ENCODE measurements around the gene DDHD1.

DNA sequence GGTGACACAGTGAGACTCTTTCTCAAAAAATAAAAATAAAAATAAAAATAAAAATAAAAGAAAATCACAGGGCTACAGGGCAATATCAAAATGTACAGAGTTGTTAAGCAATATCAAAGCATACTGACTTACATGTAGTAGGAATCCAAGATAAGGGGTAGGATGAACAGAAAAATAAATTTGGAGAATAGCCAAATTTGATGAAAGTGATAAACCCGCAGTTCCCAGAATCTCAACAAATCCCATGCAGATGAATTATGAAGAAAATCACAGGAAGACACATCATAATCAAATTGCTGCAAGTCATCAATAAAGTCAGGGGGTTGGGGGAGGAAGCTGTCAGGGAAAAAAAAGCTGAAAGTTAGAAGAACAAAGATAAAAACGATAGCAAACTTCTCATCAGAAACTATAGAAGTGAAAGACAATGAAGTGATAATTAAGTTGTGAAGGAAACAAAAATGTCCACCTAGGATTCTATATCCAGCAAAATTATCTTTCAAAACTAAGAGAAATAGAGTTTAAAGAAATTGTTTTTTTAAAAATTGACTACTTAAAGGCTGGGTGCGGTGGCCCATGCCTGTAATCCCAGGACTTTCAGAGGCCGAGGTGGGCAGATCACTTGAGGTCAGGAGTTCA lies 15.4 kb downstream of the DDHD1 start:
- no peak for TF ChIP-seq CTCF (optimal IDR thresholded peaks at IDR 0.05 in 1 of 3, IDR thresholded peaks at IDR 0.05 in 1 of 3, conservative IDR thresholded peaks at IDR 0.05 in 1 of 3; ENCODE audit: extremely low read depth in 1 of 3, insufficient read depth in 2 of 3, low read length in 3 of 3)
- TF ChIP-seq EZH2 (IDR thresholded peaks at IDR 0.05; ENCODE audit: low read length): no peak
